PC-3 (cell line): ENCODE measurements around the gene CD40. TPM values are rescaled to one million over a fixed set of nuclear protein-coding genes. Genes with fewer than 3 reads are reported as not detected.

Experiments used
- ATAC-seq: fragments of 200-7000 bp; cut with Tn5 transposase; 2 replicates; pipeline ENCODE4 v1.9.1; 2020; ENCODE audit warnings: mild to moderate bottlenecking, moderate library complexity
- BruUV-seq: library from RNA; stranded (reverse); fragments of 400-500 nt; replicated peaks from 2 replicates; lab custom pipeline; 2021; lab: Mats Ljungman, UMichigan
- CTCF ChIA-PET: fragments of 300-600 bp; sonication (Branson Sonifier 250); formaldehyde crosslinking; loops from one replicate; lab custom pipeline; 2022; ENCODE audit warnings: antibody characterized with exemption; lab: Charles Lee
- POLR2A ChIA-PET: fragments of 300-600 bp; sonication (Branson Sonifier 250); formaldehyde crosslinking; loops from one replicate; lab custom pipeline; 2022; ENCODE audit warnings: antibody characterized with exemption; ENCODE audit not compliant: unreplicated experiment; lab: Charles Lee
- DNase-seq: peaks from one replicate; pipeline ENCODE4 v3.0.0-alpha.2; 2015
- H2AFZ ChIP-seq: fragments of 300-600 bp; sonication (generic); 2 replicates; pipeline ENCODE4 v1.6.0; 2016; ENCODE audit warnings: antibody characterized with exemption, low read length
- H3F3A ChIP-seq: fragments of 300-600 bp; sonication (generic); one replicate; pipeline ENCODE4 v1.6.0; 2017; ENCODE audit warnings: antibody characterized with exemption, low read length, control low read depth, mild to moderate bottlenecking; ENCODE audit not compliant: unreplicated experiment
- H3K27ac ChIP-seq: fragments of 300-600 bp; sonication (generic); 2 replicates; pipeline ENCODE4 v1.5.1; 2016; ENCODE audit warnings: mild to moderate bottlenecking, low read length
- H3K27me3 ChIP-seq: fragments of 300-600 bp; sonication (generic); 2 replicates; pipeline ENCODE4 v1.6.1; 2016; ENCODE audit warnings: low read length, mixed read lengths
- H3K36me3 ChIP-seq: fragments of 300-600 bp; sonication (generic); 2 replicates; pipeline ENCODE4 v1.6.1; 2016; ENCODE audit warnings: low read depth, mixed run types, low read length, mixed read lengths
- H3K4me1 ChIP-seq: fragments of 300-600 bp; sonication (generic); 2 replicates; pipeline ENCODE4 v1.5.1; 2016; ENCODE audit warnings: low read length; ENCODE audit not compliant: insufficient read depth
- H3K4me2 ChIP-seq: fragments of 300-600 bp; sonication (generic); 2 replicates; pipeline ENCODE4 v1.6.0; 2016; ENCODE audit warnings: low read length
- H3K4me3 ChIP-seq: fragments of 300-600 bp; sonication (generic); 2 replicates; pipeline ENCODE4 v1.5.1; 2016; ENCODE audit warnings: mild to moderate bottlenecking, low read length, mixed read lengths
- H3K79me2 ChIP-seq: fragments of 300-600 bp; sonication (generic); 2 replicates; pipeline ENCODE4 v1.6.1; 2017; ENCODE audit warnings: low read length, mixed read lengths
- H3K9ac ChIP-seq: fragments of 300-600 bp; sonication (generic); 2 replicates; pipeline ENCODE4 v1.6.0; 2016; ENCODE audit warnings: mild to moderate bottlenecking, low read length
- H3K9me2 ChIP-seq: fragments of 300-600 bp; sonication (generic); replicated peaks from 2 replicates; pipeline ENCODE4 v1.6.1; 2016; ENCODE audit warnings: mixed run types, low read length, mixed read lengths
- H3K9me3 ChIP-seq: fragments of 300-600 bp; sonication (generic); 2 replicates; pipeline ENCODE4 v1.6.1; 2016; ENCODE audit warnings: low read length, mixed read lengths
- H4K20me1 ChIP-seq: fragments of 300-600 bp; sonication (generic); 2 replicates; pipeline ENCODE4 v1.6.1; 2016; ENCODE audit warnings: low read length, mixed read lengths
- EZH2 ChIP-seq: fragments of 300-600 bp; sonication (generic); IDR thresholded peaks from one replicate; pipeline ENCODE4 v1.6.1; 2017; ENCODE audit warnings: antibody characterized with exemption, mild to moderate bottlenecking, low read length; ENCODE audit not compliant: unreplicated experiment
- EZH2phosphoT487 ChIP-seq: fragments of 300-600 bp; sonication (generic); IDR thresholded peaks from 2 replicates; pipeline ENCODE4 v1.6.1; 2018; ENCODE audit warnings: mild to moderate bottlenecking, antibody characterized with exemption, low read length, borderline replicate concordance
- intact Hi-C: fragments of 100-400 bp; cut with micrococcal nuclease; formaldehyde crosslinking; loops from 2 replicates; pipeline ENCODE4 v1.9.0; 2023
- total RNA-seq: library from RNA; depleted of rRNA; stranded (reverse); fragments of >200 nt; gene quantifications from 2 replicates; pipeline ENCODE4 v1.2.3, GENCODE V29; 2014
- TF ChIP-seq, protein P1 (sequence below): fragments of 300-600 bp; sonication (generic); conservative IDR thresholded peaks from 2 replicates; pipeline ENCODE4 v1.5.1; 2017; ENCODE audit warnings: antibody characterized with exemption, low read depth, mild to moderate bottlenecking, low read length

Gene CD40
- total RNA-seq, 1 experiment from 2014 or later, result 4.6 TPM

DNA sequence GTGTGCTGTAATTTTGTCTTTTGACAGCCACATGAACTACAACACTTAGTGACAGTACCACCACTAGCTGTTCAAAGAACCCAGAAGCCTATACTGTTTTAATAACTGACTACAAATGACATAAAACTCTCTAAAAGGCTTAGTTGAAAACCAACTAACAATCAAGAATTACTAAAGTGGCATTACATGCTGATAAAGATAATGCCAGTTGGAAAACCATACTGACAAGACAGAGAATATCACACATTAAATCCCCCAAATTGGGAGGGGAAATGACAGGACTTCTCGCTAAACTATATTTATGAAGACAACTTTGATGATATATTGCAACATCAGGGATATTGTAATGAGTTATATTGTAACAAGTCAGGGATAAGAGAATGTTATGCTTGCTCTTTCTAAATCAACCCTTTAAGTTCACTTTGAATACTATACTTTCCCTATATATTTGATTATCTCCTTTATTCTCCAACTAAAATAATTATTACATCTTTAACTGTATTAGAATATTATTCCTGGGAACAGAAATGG, 34.5 kb upstream of the CD40 start:
- Histone ChIP-seq H3K27me3 (no peaks in the 10 kb centered on the region), H3K9me2 (no peaks in the 10 kb centered on the region), H3K79me2 (peaks cover 100% of the 10 kb centered on the region), H3K9me3 (no peaks in the 10 kb centered on the region), H4K20me1 (peaks cover 98% of the 10 kb centered on the region), H3K9ac (no peak overlapping the region), H3K36me3 (peaks cover 11% of the 10 kb centered on the region), H3K27ac (no peak overlapping the region), H2AFZ (no peak overlapping the region), H3K4me3 (no peak overlapping the region), H3K4me2 (no peak overlapping the region), H3K4me1 (peaks cover 34% of the 10 kb centered on the region), H3F3A (no peaks in the 10 kb centered on the region)
- no TSS peak for BruUV-seq
- ChIA-PET POLR2A (no interaction called here), CTCF (no interaction called here)
- intact Hi-C loops, result no loop called here
- DNase-seq (no peak), ATAC-seq (no peak)
- TF ChIP-seq EZH2phosphoT487 (no peak), EZH2 (no peak)
- TF ChIP-seq, protein P1, sequence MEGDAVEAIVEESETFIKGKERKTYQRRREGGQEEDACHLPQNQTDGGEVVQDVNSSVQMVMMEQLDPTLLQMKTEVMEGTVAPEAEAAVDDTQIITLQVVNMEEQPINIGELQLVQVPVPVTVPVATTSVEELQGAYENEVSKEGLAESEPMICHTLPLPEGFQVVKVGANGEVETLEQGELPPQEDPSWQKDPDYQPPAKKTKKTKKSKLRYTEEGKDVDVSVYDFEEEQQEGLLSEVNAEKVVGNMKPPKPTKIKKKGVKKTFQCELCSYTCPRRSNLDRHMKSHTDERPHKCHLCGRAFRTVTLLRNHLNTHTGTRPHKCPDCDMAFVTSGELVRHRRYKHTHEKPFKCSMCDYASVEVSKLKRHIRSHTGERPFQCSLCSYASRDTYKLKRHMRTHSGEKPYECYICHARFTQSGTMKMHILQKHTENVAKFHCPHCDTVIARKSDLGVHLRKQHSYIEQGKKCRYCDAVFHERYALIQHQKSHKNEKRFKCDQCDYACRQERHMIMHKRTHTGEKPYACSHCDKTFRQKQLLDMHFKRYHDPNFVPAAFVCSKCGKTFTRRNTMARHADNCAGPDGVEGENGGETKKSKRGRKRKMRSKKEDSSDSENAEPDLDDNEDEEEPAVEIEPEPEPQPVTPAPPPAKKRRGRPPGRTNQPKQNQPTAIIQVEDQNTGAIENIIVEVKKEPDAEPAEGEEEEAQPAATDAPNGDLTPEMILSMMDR, result no peak

GRCh38 chr20:46084805-46085178, 33.3 kb upstream of the CD40 start:
- ChIA-PET POLR2A (interaction anchor here (0.7 kb wide), 1 partner anchor 27 kb away, joined by 3 read pairs; no protein-coding TSS in a partner anchor), CTCF (no interaction called here)
- peaks cover 97% of the 10 kb centered on the region for H3K79me2 ChIP-seq
- TF ChIP-seq EZH2phosphoT487 (no peak), EZH2 (no peak)
- TF ChIP-seq, protein P1, result no peak
- no peaks in the 10 kb centered on the region for H3K27me3 ChIP-seq
- H2AFZ ChIP-seq, result no peak overlapping the region
- H3K4me2 ChIP-seq, result peak overlapping the region; percentile 80
- BruUV-seq, result no TSS peak
- H3K9me3 ChIP-seq, result no peaks in the 10 kb centered on the region
- no peaks in the 10 kb centered on the region for H3K9me2 ChIP-seq
- H4K20me1 ChIP-seq, result peaks cover 92% of the 10 kb centered on the region
- H3K9ac ChIP-seq, result no peak overlapping the region
- ATAC-seq, result no peak
- H3F3A ChIP-seq, result no peaks in the 10 kb centered on the region
- no peak for DNase-seq
- intact Hi-C loops, result no loop called here
- no peaks in the 10 kb centered on the region; the same call in 1 of the 2 replicates for H3K36me3 ChIP-seq
- H3K4me3 ChIP-seq, result no peak overlapping the region
- no peak overlapping the region for H3K27ac ChIP-seq
- H3K4me1 ChIP-seq, result peaks cover 34% of the 10 kb centered on the region

- Histone ChIP-seq H3K4me2 (peak overlapping the region; percentile 80), H3F3A (no peaks in the 10 kb centered on the region), H4K20me1 (peaks cover 89% of the 10 kb centered on the region), H3K36me3 (no peaks in the 10 kb centered on the region; the same call in 1 of the 2 replicates), H3K27ac (no peak overlapping the region), H3K9me3 (no peaks in the 10 kb centered on the region), H3K9me2 (no peaks in the 10 kb centered on the region), H3K79me2 (peaks cover 92% of the 10 kb centered on the region), H3K9ac (no peak overlapping the region), H3K27me3 (no peaks in the 10 kb centered on the region), H2AFZ (no peak overlapping the region), H3K4me1 (peaks cover 34% of the 10 kb centered on the region), H3K4me3 (no peak overlapping the region)
- ChIA-PET POLR2A (no interaction called here), CTCF (no interaction called here)
- DNase-seq (peak; percentile 72), ATAC-seq (peak; percentile 4; the same call in 1 of the 2 replicates)
- intact Hi-C loops, result no loop called here
- BruUV-seq, result no TSS peak
- TF ChIP-seq EZH2phosphoT487 (no peak), EZH2 (no peak)
- TF ChIP-seq, protein P1, result no peak
These were observed 32.8 kb upstream of the CD40 start for GRCh38 chr20:46085179-46085851.
